ENCODE measurements around the gene HSPA12B. TPM values are rescaled to one million over a fixed set of nuclear protein-coding genes. Genes with fewer than 3 reads are reported as not detected.

Gene HSPA12B
- total and polyA plus RNA-seq, 5 experiments from 2014 or later: 0.05 to 0.07 TPM; not detected in 3

GRCh38 chr20:3755814-3756480 lies 23.5 kb downstream of the HSPA12B start:
- ATAC-seq: no peak
- no peak overlapping the region for H3K4me3 Mint-ChIP-seq
- no peak overlapping the region for H3K27ac Mint-ChIP-seq
- POLR2A ChIA-PET: no interaction called here
- peaks cover 15 to 20% (median 16%) of the 10 kb centered on the region in 4 donors for H3K4me1 Mint-ChIP-seq
- no peaks in the 10 kb centered on the region for H3K9me3 Mint-ChIP-seq
- DNase-seq: no peak
- H3K36me3 Mint-ChIP-seq: peaks cover 0 to 18% (median 0%) of the 10 kb centered on the region in 3 donors
- H3K27me3 Mint-ChIP-seq: no peaks in the 10 kb centered on the region

GRCh38 chr20:3757268-3757667 lies 24.8 kb downstream of the HSPA12B start:
- ATAC-seq (no peak), DNase-seq (no peak)
- Mint-ChIP-seq H3K36me3 (peaks cover 0 to 26% (median 0%) of the 10 kb centered on the region in 3 donors), H3K27me3 (no peaks in the 10 kb centered on the region), H3K4me1 (peaks cover 11 to 20% (median 13%) of the 10 kb centered on the region in 4 donors), H3K4me3 (no peak overlapping the region), H3K27ac (peak overlapping the region in 1 of 10 donors; percentile 16), H3K9me3 (no peaks in the 10 kb centered on the region)
- POLR2A ChIA-PET: interaction anchor here (1.1 kb wide), 1 partner anchor 10 kb away, joined by 3 read pairs; the partner anchor contains the start of gene ADISSP

GRCh38 chr20:3758566-3758965 lies 26.1 kb downstream of the HSPA12B start:
- ATAC-seq: no peak
- peaks cover 0 to 12% (median 9%) of the 10 kb centered on the region in 4 donors for H3K4me1 Mint-ChIP-seq
- POLR2A ChIA-PET: interaction anchor here (0.5 to 1.5 kb wide), 2 partner anchors 9 to 92 kb away, joined by 5 to 9 read pairs; partner anchors contain the start of gene ADISSP
- peak overlapping the region in 2 of 10 donors; percentile 3 to 21 for H3K27ac Mint-ChIP-seq
- no peaks in the 10 kb centered on the region for H3K9me3 Mint-ChIP-seq
- no peak for DNase-seq
- no peak overlapping the region for H3K4me3 Mint-ChIP-seq
- H3K27me3 Mint-ChIP-seq: no peaks in the 10 kb centered on the region
- H3K36me3 Mint-ChIP-seq: peaks cover 0 to 28% (median 0%) of the 10 kb centered on the region in 3 donors

GRCh38 chr20:3759316-3759823 lies 26.9 kb downstream of the HSPA12B start:
- H3K36me3 Mint-ChIP-seq: peaks cover 0 to 28% (median 0%) of the 10 kb centered on the region in 3 donors
- POLR2A ChIA-PET: interaction anchor here (1.5 to 1.6 kb wide), 2 partner anchors 8 to 27 kb away, joined by 4 to 5 read pairs; partner anchors contain the start of genes ADISSP and CENPB
- H3K9me3 Mint-ChIP-seq: no peaks in the 10 kb centered on the region
- no peak overlapping the region for H3K4me3 Mint-ChIP-seq
- peaks cover 2 to 15% (median 10%) of the 10 kb centered on the region in 4 donors for H3K4me1 Mint-ChIP-seq
- ATAC-seq: no peak
- no peaks in the 10 kb centered on the region for H3K27me3 Mint-ChIP-seq
- no peak for DNase-seq
- no peak overlapping the region for H3K27ac Mint-ChIP-seq

- DNase-seq: no peak
- Mint-ChIP-seq H3K27ac (peak overlapping the region in 1 of 10 donors; percentile 55), H3K36me3 (peaks cover 0 to 28% (median 0%) of the 10 kb centered on the region in 3 donors), H3K9me3 (no peaks in the 10 kb centered on the region), H3K4me1 (peaks cover 7 to 18% (median 12%) of the 10 kb centered on the region in 4 donors), H3K27me3 (no peaks in the 10 kb centered on the region), H3K4me3 (no peak overlapping the region)
- no peak for ATAC-seq
- POLR2A ChIA-PET: interaction anchor here (1.6 kb wide), 1 partner anchor 27 kb away, joined by 4 read pairs; the partner anchor contains the start of gene CENPB
These were observed 27.4 kb downstream of the HSPA12B start for GRCh38 chr20:3759884-3760283.

GRCh38 chr20:3760655-3761348 lies 28.3 kb downstream of the HSPA12B start:
- Mint-ChIP-seq H3K27me3 (no peaks in the 10 kb centered on the region), H3K4me3 (no peak overlapping the region), H3K36me3 (peaks cover 0 to 28% (median 0%) of the 10 kb centered on the region in 3 donors), H3K27ac (peak overlapping the region in 1 of 10 donors; percentile 5), H3K9me3 (no peaks in the 10 kb centered on the region), H3K4me1 (peaks cover 11 to 26% (median 18%) of the 10 kb centered on the region in 4 donors)
- no peak for DNase-seq
- POLR2A ChIA-PET: interaction anchor here (1.6 kb wide), 1 partner anchor 26 kb away, joined by 4 read pairs; the partner anchor contains the start of gene CENPB
- no peak for ATAC-seq

- peaks cover 0 to 13% (median 0%) of the 10 kb centered on the region in 3 donors for H3K36me3 Mint-ChIP-seq
- DNase-seq: no peak
- peak overlapping the region in 1 of 10 donors; percentile 15 for H3K4me3 Mint-ChIP-seq
- peaks cover 19 to 44% (median 41%) of the 10 kb centered on the region in 4 donors for H3K4me1 Mint-ChIP-seq
- no peak for ATAC-seq
- no peaks in the 10 kb centered on the region for H3K9me3 Mint-ChIP-seq
- peak overlapping the region in 2 of 10 donors; percentile 32 to 56 for H3K27ac Mint-ChIP-seq
- no peaks in the 10 kb centered on the region for H3K27me3 Mint-ChIP-seq
- POLR2A ChIA-PET: interaction anchor here (0.7 to 1.1 kb wide), 3 partner anchors 11 to 21 kb away, joined by 3 read pairs; no protein-coding TSS in a partner anchor
These were observed 31.5 kb downstream of the HSPA12B start for GRCh38 chr20:3763671-3764601.

- no peak for ATAC-seq
- Mint-ChIP-seq H3K36me3 (peaks cover 0 to 13% (median 0%) of the 10 kb centered on the region in 3 donors), H3K27ac (no peak overlapping the region), H3K4me1 (peaks cover 20 to 45% (median 44%) of the 10 kb centered on the region in 4 donors), H3K27me3 (no peaks in the 10 kb centered on the region), H3K9me3 (no peaks in the 10 kb centered on the region), H3K4me3 (peak overlapping the region in 1 of 10 donors; percentile 15)
- POLR2A ChIA-PET: interaction anchor here (1.1 kb wide), 1 partner anchor 20 kb away, joined by 3 read pairs; no protein-coding TSS in a partner anchor
- no peak for DNase-seq
These were observed 32.2 kb downstream of the HSPA12B start for GRCh38 chr20:3764659-3765058.

GRCh38 chr20:3765171-3765882 lies 32.8 kb downstream of the HSPA12B start:
- Mint-ChIP-seq H3K27me3 (no peaks in the 10 kb centered on the region), H3K27ac (peak overlapping the region in 3 of 10 donors; percentile 24 to 37 (median 30))
- POLR2A ChIA-PET: interaction anchor here (0.8 kb wide), 2 partner anchors 15 to 322 kb away, joined by 5 to 6 read pairs; no protein-coding TSS in a partner anchor

GRCh38 chr20:3766422-3767109 lies 34.1 kb downstream of the HSPA12B start:
- POLR2A ChIA-PET: interaction anchor here (0.8 to 2.7 kb wide), 6 partner anchors 14 to 88 kb away, joined by 3 to 52 read pairs (median 18); partner anchors contain the start of genes AP5S1, CENPB and SPEF1
- Mint-ChIP-seq H3K27me3 (no peaks in the 10 kb centered on the region), H3K9me3 (no peaks in the 10 kb centered on the region), H3K4me1 (peaks cover 13 to 45% (median 38%) of the 10 kb centered on the region in 4 donors), H3K27ac (peak overlapping the region in 6 of 10 donors; percentile 14 to 90 (median 74)), H3K4me3 (peak overlapping the region; percentile 83 to 93 (median 88)), H3K36me3 (peaks cover 0 to 6% (median 0%) of the 10 kb centered on the region in 3 donors)
- DNase-seq (no peak), ATAC-seq (no peak)

More at GRCh38 chr20:3765171-3765882, 32.8 kb downstream of the HSPA12B start:
- ATAC-seq (no peak), DNase-seq (no peak)
- Mint-ChIP-seq H3K9me3 (no peaks in the 10 kb centered on the region), H3K36me3 (peaks cover 0 to 10% (median 0%) of the 10 kb centered on the region in 3 donors), H3K4me1 (peaks cover 16 to 45% (median 42%) of the 10 kb centered on the region in 4 donors), H3K4me3 (peak overlapping the region in 5 of 10 donors; percentile 15 to 92 (median 41))

All from naive thymus-derived CD8-positive, alpha-beta T cell (primary cell).